ENCODE results near the gene SLC38A6.

Gene SLC38A6

DNA sequence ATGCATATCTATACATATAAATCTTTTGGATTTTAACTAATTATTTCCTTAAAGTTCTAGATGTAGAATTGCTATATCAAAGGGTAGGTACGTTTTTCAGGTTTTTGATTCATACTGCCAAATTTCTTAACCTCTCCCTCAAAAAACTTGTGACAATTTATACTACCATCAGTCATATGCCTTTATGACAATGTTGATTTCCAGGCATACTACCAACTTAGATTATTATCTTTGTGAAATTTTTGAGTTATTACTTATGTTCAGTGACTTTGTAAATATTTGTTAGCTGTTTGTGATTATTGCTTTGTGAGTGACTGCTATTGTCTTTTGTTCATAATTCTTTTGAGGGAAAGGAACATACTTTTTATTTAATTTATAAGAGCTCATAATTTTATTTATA, 107.0 kb downstream of the SLC38A6 start:
- no peaks in the 10 kb centered on the region for H3K9me2 ChIP-seq (replicated peaks; ENCODE audit: low read depth, low read length)
- no peak overlapping the region for H3K9ac ChIP-seq (ENCODE audit: low read depth, low read length, poor library complexity, severe bottlenecking)
- H3K4me3 ChIP-seq (ENCODE audit: low read length, poor library complexity, severe bottlenecking), result no peak overlapping the region
- H3K4me2 ChIP-seq (ENCODE audit: low read depth, low read length, poor library complexity, severe bottlenecking), result no peak overlapping the region
- H3K9me3 ChIP-seq (ENCODE audit: insufficient read depth, low read depth, low read length), result no peaks in the 10 kb centered on the region
- no peaks in the 10 kb centered on the region for H3K27me3 ChIP-seq (ENCODE audit: insufficient read depth, low read length, poor library complexity, severe bottlenecking)
- H4K20me1 ChIP-seq (ENCODE audit: insufficient read depth, low read length, poor library complexity, severe bottlenecking), result no peaks in the 10 kb centered on the region
- H3F3A ChIP-seq (ENCODE audit: low read depth), result no peaks in the 10 kb centered on the region
- no peaks in the 10 kb centered on the region for H3K36me3 ChIP-seq (ENCODE audit: insufficient read depth, low read length)
- H3K4me1 ChIP-seq (ENCODE audit: insufficient read depth, low read length, poor library complexity, severe bottlenecking), result peaks cover 3% of the 10 kb centered on the region
- H3K79me2 ChIP-seq (ENCODE audit: insufficient read depth, low read length), result no peaks in the 10 kb centered on the region
- H2AFZ ChIP-seq (ENCODE audit: low read length), result no peak overlapping the region
- TF ChIP-seq, protein P1, sequence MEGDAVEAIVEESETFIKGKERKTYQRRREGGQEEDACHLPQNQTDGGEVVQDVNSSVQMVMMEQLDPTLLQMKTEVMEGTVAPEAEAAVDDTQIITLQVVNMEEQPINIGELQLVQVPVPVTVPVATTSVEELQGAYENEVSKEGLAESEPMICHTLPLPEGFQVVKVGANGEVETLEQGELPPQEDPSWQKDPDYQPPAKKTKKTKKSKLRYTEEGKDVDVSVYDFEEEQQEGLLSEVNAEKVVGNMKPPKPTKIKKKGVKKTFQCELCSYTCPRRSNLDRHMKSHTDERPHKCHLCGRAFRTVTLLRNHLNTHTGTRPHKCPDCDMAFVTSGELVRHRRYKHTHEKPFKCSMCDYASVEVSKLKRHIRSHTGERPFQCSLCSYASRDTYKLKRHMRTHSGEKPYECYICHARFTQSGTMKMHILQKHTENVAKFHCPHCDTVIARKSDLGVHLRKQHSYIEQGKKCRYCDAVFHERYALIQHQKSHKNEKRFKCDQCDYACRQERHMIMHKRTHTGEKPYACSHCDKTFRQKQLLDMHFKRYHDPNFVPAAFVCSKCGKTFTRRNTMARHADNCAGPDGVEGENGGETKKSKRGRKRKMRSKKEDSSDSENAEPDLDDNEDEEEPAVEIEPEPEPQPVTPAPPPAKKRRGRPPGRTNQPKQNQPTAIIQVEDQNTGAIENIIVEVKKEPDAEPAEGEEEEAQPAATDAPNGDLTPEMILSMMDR (conservative IDR thresholded peaks at IDR 0.05; ENCODE audit: low read length), result no peak
- TF ChIP-seq EZH2phosphoT487 (IDR thresholded peaks at IDR 0.05; ENCODE audit: borderline replicate concordance), result no peak

- no peak overlapping the region for H3K4me2 ChIP-seq (ENCODE audit: low read depth, low read length, poor library complexity, severe bottlenecking)
- H3K79me2 ChIP-seq (ENCODE audit: insufficient read depth, low read length), result no peaks in the 10 kb centered on the region
- no peak overlapping the region for H2AFZ ChIP-seq (ENCODE audit: low read length)
- TF ChIP-seq, protein P1 (conservative IDR thresholded peaks at IDR 0.05; ENCODE audit: low read length), result no peak
- no peak for TF ChIP-seq EZH2phosphoT487 (IDR thresholded peaks at IDR 0.05; ENCODE audit: borderline replicate concordance)
- H3F3A ChIP-seq (ENCODE audit: low read depth), result no peaks in the 10 kb centered on the region
- no peaks in the 10 kb centered on the region for H3K9me3 ChIP-seq (ENCODE audit: insufficient read depth, low read depth, low read length)
- no peaks in the 10 kb centered on the region for H3K36me3 ChIP-seq (ENCODE audit: insufficient read depth, low read length)
- H3K9ac ChIP-seq (ENCODE audit: low read depth, low read length, poor library complexity, severe bottlenecking), result no peak overlapping the region
- no peaks in the 10 kb centered on the region for H4K20me1 ChIP-seq (ENCODE audit: insufficient read depth, low read length, poor library complexity, severe bottlenecking)
- H3K9me2 ChIP-seq (replicated peaks; ENCODE audit: low read depth, low read length), result no peaks in the 10 kb centered on the region
- H3K27me3 ChIP-seq (ENCODE audit: insufficient read depth, low read length, poor library complexity, severe bottlenecking), result no peaks in the 10 kb centered on the region
- no peak overlapping the region for H3K4me3 ChIP-seq (ENCODE audit: low read length, poor library complexity, severe bottlenecking)
- no peaks in the 10 kb centered on the region for H3K4me1 ChIP-seq (ENCODE audit: insufficient read depth, low read length, poor library complexity, severe bottlenecking)
Measured at GRCh38 chr14:61089126-61089750, 108.2 kb downstream of the SLC38A6 start.

DNA sequence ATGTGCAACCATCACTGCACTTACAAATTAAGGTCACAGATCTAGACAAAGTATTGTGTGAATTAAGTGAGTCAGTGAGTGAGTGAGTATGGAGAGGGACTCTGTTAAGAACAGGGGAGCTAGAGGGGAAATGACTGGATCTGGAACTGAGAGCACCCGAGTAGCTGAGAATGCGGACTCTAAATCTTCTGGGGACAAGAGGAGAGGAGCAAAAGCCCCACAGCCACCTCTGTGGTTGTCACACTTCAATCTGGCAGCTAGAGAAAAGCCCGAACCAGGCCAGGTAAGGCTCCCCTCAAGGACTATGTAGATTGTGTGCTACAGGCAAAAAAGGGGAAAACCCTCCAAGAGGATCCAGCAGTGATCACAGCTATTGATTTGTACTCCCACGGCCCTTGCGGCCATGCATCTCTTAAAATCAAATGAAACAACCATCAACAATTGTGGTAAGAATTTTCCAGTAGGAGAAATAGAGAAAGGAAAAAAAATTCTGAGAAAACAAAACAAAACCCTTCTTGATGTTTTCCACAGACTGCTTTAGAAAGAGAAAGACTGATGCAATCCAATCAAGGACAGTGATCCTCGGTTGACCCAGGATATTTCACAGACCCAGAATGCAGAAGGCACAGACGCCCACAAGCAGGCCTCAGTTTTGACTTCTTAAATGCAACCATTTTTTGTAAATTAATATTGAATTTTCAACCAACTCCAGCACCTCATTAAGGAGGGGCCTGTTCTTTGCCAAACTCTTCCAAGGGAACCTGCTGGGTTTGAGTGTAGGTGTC, 109.6 kb downstream of the SLC38A6 start:
- Histone ChIP-seq H3K4me2 (ENCODE audit: low read depth, low read length, poor library complexity, severe bottlenecking) (no peak overlapping the region), H3K36me3 (ENCODE audit: insufficient read depth, low read length) (no peaks in the 10 kb centered on the region), H3K9ac (ENCODE audit: low read depth, low read length, poor library complexity, severe bottlenecking) (no peak overlapping the region), H3F3A (ENCODE audit: low read depth) (no peaks in the 10 kb centered on the region), H3K4me1 (ENCODE audit: insufficient read depth, low read length, poor library complexity, severe bottlenecking) (no peaks in the 10 kb centered on the region), H3K27me3 (ENCODE audit: insufficient read depth, low read length, poor library complexity, severe bottlenecking) (no peaks in the 10 kb centered on the region), H3K79me2 (ENCODE audit: insufficient read depth, low read length) (no peaks in the 10 kb centered on the region), H3K9me2 (replicated peaks; ENCODE audit: low read depth, low read length) (no peaks in the 10 kb centered on the region), H3K4me3 (ENCODE audit: low read length, poor library complexity, severe bottlenecking) (no peak overlapping the region), H4K20me1 (ENCODE audit: insufficient read depth, low read length, poor library complexity, severe bottlenecking) (no peaks in the 10 kb centered on the region), H2AFZ (ENCODE audit: low read length) (no peak overlapping the region), H3K9me3 (ENCODE audit: insufficient read depth, low read depth, low read length) (no peaks in the 10 kb centered on the region)
- no peak for TF ChIP-seq EZH2phosphoT487 (IDR thresholded peaks at IDR 0.05; ENCODE audit: borderline replicate concordance)
- TF ChIP-seq, protein P1 (conservative IDR thresholded peaks at IDR 0.05; ENCODE audit: low read length), result no peak

Data from Loucy (cell line).